GM23338 (cell line): ENCODE results near the gene PIGH. TPM values are rescaled to one million over a fixed set of nuclear protein-coding genes. Genes with fewer than 3 reads are reported as not detected.

Experiments
- ATAC-seq: fragments of 200-7000 bp; cut with Tn5 transposase; 3 replicates; pipeline ENCODE4 v1.9.1; 2020
- DNase-seq: peaks from one replicate; pipeline ENCODE4 v3.0.0-alpha.2; 2015; ENCODE audit warnings: low spot score
- H2AFZ ChIP-seq: fragments of 200-600 bp; sonication (generic); 2 replicates; pipeline ENCODE4 v1.8.0; 2016; ENCODE audit warnings: antibody characterized with exemption, mild to moderate bottlenecking, moderate library complexity
- H3F3A ChIP-seq: fragments of 200-600 bp; sonication (generic); replicated peaks from 2 replicates; pipeline ENCODE4 v1.8.0; 2017; ENCODE audit warnings: antibody characterized with exemption, mixed run types, low read depth
- H3K27ac ChIP-seq: fragments of 200-600 bp; sonication (generic); 2 replicates; pipeline ENCODE4 v1.6.1; 2016; ENCODE audit warnings: low read depth
- H3K27me3 ChIP-seq: fragments of 200-600 bp; sonication (generic); 2 replicates; pipeline ENCODE4 v1.8.0; 2016; ENCODE audit warnings: mild to moderate bottlenecking, mixed run types, moderate library complexity; ENCODE audit not compliant: insufficient read depth
- H3K36me3 ChIP-seq: fragments of 200-600 bp; sonication (generic); 2 replicates; pipeline ENCODE4 v1.8.0; 2016; ENCODE audit warnings: mild to moderate bottlenecking; ENCODE audit not compliant: insufficient read depth
- H3K4me1 ChIP-seq: fragments of 200-600 bp; sonication (generic); 2 replicates; pipeline ENCODE4 v1.8.0; 2016; ENCODE audit warnings: mild to moderate bottlenecking, moderate library complexity; ENCODE audit not compliant: insufficient read depth
- H3K4me2 ChIP-seq: fragments of 200-600 bp; sonication (generic); 2 replicates; pipeline ENCODE4 v1.7.1; 2017; ENCODE audit warnings: mixed run types
- H3K4me3 ChIP-seq: fragments of 200-600 bp; sonication (generic); 2 replicates; pipeline ENCODE4 v1.6.1; 2016; ENCODE audit warnings: mixed run types
- H3K79me2 ChIP-seq: fragments of 200-600 bp; sonication (generic); replicated peaks from 2 replicates; pipeline ENCODE4 v1.8.0; 2017; ENCODE audit warnings: mild to moderate bottlenecking; ENCODE audit not compliant: insufficient read depth
- H3K9me2 ChIP-seq: fragments of 200-600 bp; sonication (generic); 2 replicates; pipeline ENCODE4 v1.8.0; 2017; ENCODE audit not compliant: insufficient read depth
- H4K20me1 ChIP-seq: fragments of 200-600 bp; sonication (generic); replicated peaks from 2 replicates; pipeline ENCODE4 v1.8.0; 2017; ENCODE audit warnings: mild to moderate bottlenecking; ENCODE audit not compliant: insufficient read depth
- H3K27ac Mint-ChIP-seq: 2 replicates; pipeline ENCODE4 v1.8.0; 2020; ENCODE audit warnings: inconsistent platforms, mild to moderate bottlenecking, moderate library complexity, mixed read lengths
- H3K27me3 Mint-ChIP-seq: 3 replicates; pipeline ENCODE4 v1.8.0; 2022; ENCODE audit warnings: low read depth, mild to moderate bottlenecking, moderate library complexity, mixed read lengths, inconsistent platforms; ENCODE audit not compliant: insufficient read depth, poor library complexity
- H3K36me3 Mint-ChIP-seq: 3 replicates; pipeline ENCODE4 v1.8.0; 2021; ENCODE audit warnings: low read depth, mild to moderate bottlenecking, inconsistent platforms, moderate library complexity, mixed read lengths
- H3K4me1 Mint-ChIP-seq: 3 replicates; pipeline ENCODE4 v1.8.0; 2020; ENCODE audit warnings: mild to moderate bottlenecking, inconsistent platforms, mixed read lengths
- H3K4me3 Mint-ChIP-seq: 3 replicates; pipeline ENCODE4 v1.8.0; 2021; ENCODE audit warnings: moderate library complexity, mild to moderate bottlenecking, inconsistent platforms, mixed read lengths
- H3K9me3 Mint-ChIP-seq: 3 replicates; pipeline ENCODE4 v1.8.0; 2020; ENCODE audit warnings: moderate library complexity, mild to moderate bottlenecking, inconsistent platforms, mixed read lengths
- CREB1 ChIP-seq: fragments of 250-450 bp; sonication (Bioruptor Pico); IDR thresholded peaks from 2 replicates; pipeline ENCODE4 v1.5.0; 2020; ENCODE audit warnings: low read depth, mild to moderate bottlenecking, moderate library complexity
- EZH2 ChIP-seq: fragments of 200-600 bp; sonication (generic); IDR thresholded peaks from one replicate; pipeline ENCODE4 v1.8.0; 2017; ENCODE audit warnings: antibody characterized with exemption, mild to moderate bottlenecking, low read depth; ENCODE audit not compliant: unreplicated experiment
- EZH2phosphoT487 ChIP-seq: fragments of 200-600 bp; sonication (generic); IDR thresholded peaks from one replicate; pipeline ENCODE4 v1.8.1; 2018; ENCODE audit warnings: antibody characterized with exemption; ENCODE audit not compliant: unreplicated experiment
- JUNB ChIP-seq: IDR thresholded peaks from one replicate; pipeline ENCODE4 v1.6.1; 2016; ENCODE audit warnings: antibody characterized with exemption; ENCODE audit not compliant: unreplicated experiment
- NANOG ChIP-seq: IDR thresholded peaks from 2 replicates; pipeline ENCODE4 v1.6.1; 2016; ENCODE audit warnings: antibody characterized with exemption, borderline replicate concordance
- ZNF114 ChIP-seq: fragments of 250-450 bp; sonication (Bioruptor Pico); IDR thresholded peaks from 2 replicates; pipeline ENCODE4 v1.5.0; 2020; ENCODE audit warnings: mild to moderate bottlenecking, moderate library complexity
- ZNF462 ChIP-seq: fragments of 250-450 bp; sonication (Bioruptor Pico); IDR thresholded peaks from 2 replicates; pipeline ENCODE4 v1.5.0; 2020; ENCODE audit warnings: mild to moderate bottlenecking, moderate library complexity
- polyA plus RNA-seq: library from polyadenylated mRNA; unstranded; fragments of >200 nt; fragmentation: Nextera tagmentation; extraction: Ambion mirVana; gene quantifications from 2 replicates; pipeline ENCODE4 v1.2.1, GENCODE V29; 2016
- total RNA-seq: library from RNA; depleted of rRNA; stranded (reverse); fragments of >200 nt; shearing (Covaris generic); gene quantifications from 2 replicates; pipeline ENCODE4 v1.2.3, GENCODE V29; 2014

PIGH gene
- total and polyA plus RNA-seq, 2 experiments from 2014 or later, result 8.7 to 9.3 TPM

GRCh38 chr14:67643713-67644112, 43.6 kb upstream of the PIGH start (continued):
- no peak for TF ChIP-seq ZNF462 (CRISPR knock-in tag)
- no peak for TF ChIP-seq ZNF114 (CRISPR knock-in tag)
- TF ChIP-seq CREB1 (CRISPR knock-in tag), result no peak

DNA sequence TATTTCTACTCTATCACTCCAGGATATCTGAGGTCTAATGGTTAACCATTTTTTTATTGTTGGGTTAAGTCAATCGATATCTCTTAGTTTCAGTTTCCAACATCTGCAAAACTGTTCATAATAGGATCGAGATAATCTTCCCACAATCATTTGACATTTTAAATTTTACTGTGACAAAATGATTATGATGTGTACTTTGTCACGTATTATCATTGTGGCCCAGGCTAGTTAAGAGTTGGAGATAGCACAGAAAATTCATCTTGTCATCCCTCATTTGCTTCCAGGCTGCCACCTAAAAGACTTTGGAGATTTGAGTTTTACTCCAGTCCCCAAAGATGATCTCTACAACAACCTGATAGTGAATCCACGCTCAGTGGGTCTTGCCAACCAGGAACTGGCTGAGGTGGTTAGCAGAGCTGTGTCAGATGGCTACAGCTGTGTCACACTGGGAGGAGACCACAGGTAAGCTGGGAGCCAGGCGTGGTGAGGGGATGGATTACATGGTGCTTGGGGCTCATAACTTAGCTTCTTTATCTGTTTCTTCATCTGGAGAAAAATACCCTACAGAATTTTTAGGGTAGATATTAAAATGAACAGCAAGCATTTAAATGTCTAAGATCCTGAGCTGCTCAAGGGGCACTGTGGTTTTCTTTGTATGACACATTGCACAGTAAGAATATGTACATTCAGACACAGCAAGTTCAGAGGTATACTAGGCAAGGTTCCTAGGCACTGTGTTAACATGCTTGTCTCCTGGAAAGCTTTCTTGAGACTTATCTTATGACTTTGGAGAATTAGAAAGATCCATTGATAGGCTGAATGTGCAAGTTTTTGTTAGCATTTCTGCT, 42.1 kb upstream of the PIGH start:
- Mint-ChIP-seq H3K27ac (no peak overlapping the region), H3K36me3 (peaks cover 10% of the 10 kb centered on the region; the same call in 2 of the 3 replicates), H3K27me3 (peaks cover 3% of the 10 kb centered on the region), H3K9me3 (no peaks in the 10 kb centered on the region), H3K4me3 (no peak overlapping the region), H3K4me1 (no peaks in the 10 kb centered on the region)
- H3F3A ChIP-seq, result no peaks in the 10 kb centered on the region
- H3K4me2 ChIP-seq, result no peak overlapping the region
- H3K36me3 ChIP-seq, result peaks cover 7% of the 10 kb centered on the region
- H2AFZ ChIP-seq, result no peak overlapping the region
- H3K27ac ChIP-seq, result no peak overlapping the region
- peaks cover 24% of the 10 kb centered on the region for H4K20me1 ChIP-seq
- no peak overlapping the region for H3K4me3 ChIP-seq
- DNase-seq (no peak), ATAC-seq (no peak)
- H3K79me2 ChIP-seq, result no peaks in the 10 kb centered on the region
- H3K9me2 ChIP-seq, result no peaks in the 10 kb centered on the region
- no peaks in the 10 kb centered on the region for H3K4me1 ChIP-seq
- no peaks in the 10 kb centered on the region for H3K27me3 ChIP-seq
- no peak for TF ChIP-seq EZH2phosphoT487
- no peak for TF ChIP-seq EZH2
- no peak for TF ChIP-seq ZNF462 (CRISPR knock-in tag)
- no peak for TF ChIP-seq JUNB
- no peak for TF ChIP-seq NANOG
